ENCODE measurements around the gene CNTLN. TPM values are rescaled to one million over a fixed set of nuclear protein-coding genes. Genes with fewer than 3 reads are reported as not detected.

Gene CNTLN
- total and polyA plus RNA-seq, 2 donors from 2014 or later: 2.0 to 8.0 TPM

- intact Hi-C loops (cut with DNase I): no loop called here
- no peaks in the 10 kb centered on the region for H3K9me3 ChIP-seq (ENCODE audit: control insufficient read depth in 2 of 3, insufficient read depth in 1 of 3, low read length in 3 of 3)
- peaks cover 0 to 1% (median 0%) of the 10 kb centered on the region in 3 donors for H3K36me3 ChIP-seq (ENCODE audit: control insufficient read depth in 2 of 3, insufficient read depth in 3 of 3, low read length in 3 of 3)
- H3K27ac ChIP-seq (ENCODE audit: low read depth in 2 of 2, low read length in 2 of 2): no peak overlapping the region
- no peak overlapping the region for H3K9ac ChIP-seq (ENCODE audit: low read length in 3 of 3)
- H3K4me3 ChIP-seq (ENCODE audit: low read length in 3 of 3): no peak overlapping the region
- no peaks in the 10 kb centered on the region for H3K27me3 ChIP-seq (ENCODE audit: control insufficient read depth, insufficient read depth, low read length)
- peaks cover 0 to 5% (median 5%) of the 10 kb centered on the region in 3 donors for H3K4me1 ChIP-seq (ENCODE audit: control insufficient read depth in 2 of 3, insufficient read depth in 2 of 3, low read depth in 1 of 3, low read length in 3 of 3)
- DNase-seq (no peak), FAIRE-seq (no peak)
- TF ChIP-seq CTCF (IDR thresholded peaks at IDR 0.05; ENCODE audit: borderline replicate concordance, extremely low read depth, insufficient read depth): no peak
Observed at GRCh38 chr9:17138503-17138902, 3.7 kb downstream of the CNTLN start.

GRCh38 chr9:17140418-17140817 is 5.6 kb downstream of the CNTLN start:
- no peak overlapping the region for H3K4me3 ChIP-seq (ENCODE audit: low read length in 3 of 3)
- no peaks in the 10 kb centered on the region for H3K27me3 ChIP-seq (ENCODE audit: control insufficient read depth, insufficient read depth, low read length)
- no peak overlapping the region for H3K27ac ChIP-seq (ENCODE audit: low read depth in 2 of 2, low read length in 2 of 2)
- no peak for TF ChIP-seq CTCF (IDR thresholded peaks at IDR 0.05; ENCODE audit: borderline replicate concordance, extremely low read depth, insufficient read depth)
- intact Hi-C loops (cut with DNase I): no loop called here
- FAIRE-seq (no peak), DNase-seq (no peak)
- H3K9me3 ChIP-seq (ENCODE audit: control insufficient read depth in 2 of 3, insufficient read depth in 1 of 3, low read length in 3 of 3): no peaks in the 10 kb centered on the region
- H3K4me1 ChIP-seq (ENCODE audit: control insufficient read depth in 2 of 3, insufficient read depth in 2 of 3, low read depth in 1 of 3, low read length in 3 of 3): no peaks in the 10 kb centered on the region
- no peak overlapping the region for H3K9ac ChIP-seq (ENCODE audit: low read length in 3 of 3)
- H3K36me3 ChIP-seq (ENCODE audit: control insufficient read depth in 2 of 3, insufficient read depth in 3 of 3, low read length in 3 of 3): peaks cover 0 to 3% (median 0%) of the 10 kb centered on the region in 3 donors

GRCh38 chr9:17148324-17148723 is 13.5 kb downstream of the CNTLN start:
- Histone ChIP-seq H3K4me1 (ENCODE audit: control insufficient read depth in 2 of 3, insufficient read depth in 2 of 3, low read depth in 1 of 3, low read length in 3 of 3) (no peaks in the 10 kb centered on the region), H3K27ac (ENCODE audit: low read depth in 2 of 2, low read length in 2 of 2) (no peak overlapping the region), H3K27me3 (ENCODE audit: control insufficient read depth, insufficient read depth, low read length) (no peaks in the 10 kb centered on the region), H3K4me3 (ENCODE audit: low read length in 3 of 3) (no peak overlapping the region), H3K9me3 (ENCODE audit: control insufficient read depth in 2 of 3, insufficient read depth in 1 of 3, low read length in 3 of 3) (peaks cover 0 to 3% (median 0%) of the 10 kb centered on the region in 3 donors), H3K36me3 (ENCODE audit: control insufficient read depth in 2 of 3, insufficient read depth in 3 of 3, low read length in 3 of 3) (peaks cover 0 to 3% (median 2%) of the 10 kb centered on the region in 3 donors), H3K9ac (ENCODE audit: low read length in 3 of 3) (no peak overlapping the region)
- intact Hi-C loops (cut with DNase I): no loop called here
- FAIRE-seq (no peak), DNase-seq (no peak)
- no peak for TF ChIP-seq CTCF (IDR thresholded peaks at IDR 0.05; ENCODE audit: borderline replicate concordance, extremely low read depth, insufficient read depth)

DNA sequence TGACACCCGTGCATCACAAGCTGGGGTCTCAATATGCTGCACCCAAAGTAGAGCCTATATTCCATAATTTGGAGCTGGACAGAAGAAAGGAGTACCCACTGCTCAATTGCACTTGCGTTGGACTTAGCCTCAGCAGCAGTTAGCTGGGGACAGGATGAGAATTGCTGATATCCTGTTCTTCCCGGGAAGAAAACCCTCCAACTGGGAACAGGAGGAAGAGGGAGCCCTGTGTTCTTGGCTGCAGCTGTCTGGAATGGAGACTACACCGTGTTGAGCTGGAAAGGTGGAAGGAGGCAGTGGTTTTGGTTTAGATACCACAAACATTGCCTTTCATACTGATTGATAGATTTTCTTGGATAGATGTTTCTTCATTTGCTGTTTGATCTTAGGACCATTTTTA is 24.6 kb downstream of the CNTLN start:
- Histone ChIP-seq H3K9me3 (ENCODE audit: control insufficient read depth in 2 of 3, insufficient read depth in 1 of 3, low read length in 3 of 3) (no peaks in the 10 kb centered on the region), H3K4me1 (ENCODE audit: control insufficient read depth in 2 of 3, insufficient read depth in 2 of 3, low read depth in 1 of 3, low read length in 3 of 3) (no peaks in the 10 kb centered on the region), H3K27ac (ENCODE audit: low read depth in 2 of 2, low read length in 2 of 2) (no peak overlapping the region), H3K27me3 (ENCODE audit: control insufficient read depth, insufficient read depth, low read length) (no peaks in the 10 kb centered on the region), H3K4me3 (ENCODE audit: low read length in 3 of 3) (no peak overlapping the region), H3K9ac (ENCODE audit: low read length in 3 of 3) (no peak overlapping the region), H3K36me3 (ENCODE audit: control insufficient read depth in 2 of 3, insufficient read depth in 3 of 3, low read length in 3 of 3) (no peaks in the 10 kb centered on the region)
- intact Hi-C loops (cut with DNase I): no loop called here
- FAIRE-seq (no peak), DNase-seq (no peak)
- TF ChIP-seq CTCF (IDR thresholded peaks at IDR 0.05; ENCODE audit: borderline replicate concordance, extremely low read depth, insufficient read depth): no peak

All from kidney (tissue), 14 donors.